GM23338 (cell line): ENCODE data around the gene COBL. TPM values are rescaled to one million over a fixed set of nuclear protein-coding genes. Genes with fewer than 3 reads are reported as not detected.
A peak's percentile ranks its signal among the peaks of the same experiment; 100 is the strongest.

Experiments
- ATAC-seq: fragments of 200-7000 bp; cut with Tn5 transposase; 3 replicates; pipeline ENCODE4 v1.9.1; 2020
- DNase-seq: peaks from one replicate; pipeline ENCODE4 v3.0.0-alpha.2; 2015; ENCODE audit warnings: low spot score
- H2AFZ ChIP-seq: fragments of 200-600 bp; sonication (generic); 2 replicates; pipeline ENCODE4 v1.8.0; 2016; ENCODE audit warnings: antibody characterized with exemption, mild to moderate bottlenecking, moderate library complexity
- H3F3A ChIP-seq: fragments of 200-600 bp; sonication (generic); replicated peaks from 2 replicates; pipeline ENCODE4 v1.8.0; 2017; ENCODE audit warnings: antibody characterized with exemption, mixed run types, low read depth
- H3K27ac ChIP-seq: fragments of 200-600 bp; sonication (generic); 2 replicates; pipeline ENCODE4 v1.6.1; 2016; ENCODE audit warnings: low read depth
- H3K27me3 ChIP-seq: fragments of 200-600 bp; sonication (generic); 2 replicates; pipeline ENCODE4 v1.8.0; 2016; ENCODE audit warnings: mild to moderate bottlenecking, mixed run types, moderate library complexity; ENCODE audit not compliant: insufficient read depth
- H3K36me3 ChIP-seq: fragments of 200-600 bp; sonication (generic); 2 replicates; pipeline ENCODE4 v1.8.0; 2016; ENCODE audit warnings: mild to moderate bottlenecking; ENCODE audit not compliant: insufficient read depth
- H3K4me1 ChIP-seq: fragments of 200-600 bp; sonication (generic); 2 replicates; pipeline ENCODE4 v1.8.0; 2016; ENCODE audit warnings: mild to moderate bottlenecking, moderate library complexity; ENCODE audit not compliant: insufficient read depth
- H3K4me2 ChIP-seq: fragments of 200-600 bp; sonication (generic); 2 replicates; pipeline ENCODE4 v1.7.1; 2017; ENCODE audit warnings: mixed run types
- H3K4me3 ChIP-seq: fragments of 200-600 bp; sonication (generic); 2 replicates; pipeline ENCODE4 v1.6.1; 2016; ENCODE audit warnings: mixed run types
- H3K79me2 ChIP-seq: fragments of 200-600 bp; sonication (generic); replicated peaks from 2 replicates; pipeline ENCODE4 v1.8.0; 2017; ENCODE audit warnings: mild to moderate bottlenecking; ENCODE audit not compliant: insufficient read depth
- H3K9me2 ChIP-seq: fragments of 200-600 bp; sonication (generic); 2 replicates; pipeline ENCODE4 v1.8.0; 2017; ENCODE audit not compliant: insufficient read depth
- H4K20me1 ChIP-seq: fragments of 200-600 bp; sonication (generic); replicated peaks from 2 replicates; pipeline ENCODE4 v1.8.0; 2017; ENCODE audit warnings: mild to moderate bottlenecking; ENCODE audit not compliant: insufficient read depth
- H3K27ac Mint-ChIP-seq: 2 replicates; pipeline ENCODE4 v1.8.0; 2020; ENCODE audit warnings: inconsistent platforms, mild to moderate bottlenecking, moderate library complexity, mixed read lengths
- H3K27me3 Mint-ChIP-seq: 3 replicates; pipeline ENCODE4 v1.8.0; 2022; ENCODE audit warnings: low read depth, mild to moderate bottlenecking, moderate library complexity, mixed read lengths, inconsistent platforms; ENCODE audit not compliant: insufficient read depth, poor library complexity
- H3K36me3 Mint-ChIP-seq: 3 replicates; pipeline ENCODE4 v1.8.0; 2021; ENCODE audit warnings: low read depth, mild to moderate bottlenecking, inconsistent platforms, moderate library complexity, mixed read lengths
- H3K4me1 Mint-ChIP-seq: 3 replicates; pipeline ENCODE4 v1.8.0; 2020; ENCODE audit warnings: mild to moderate bottlenecking, inconsistent platforms, mixed read lengths
- H3K4me3 Mint-ChIP-seq: 3 replicates; pipeline ENCODE4 v1.8.0; 2021; ENCODE audit warnings: moderate library complexity, mild to moderate bottlenecking, inconsistent platforms, mixed read lengths
- H3K9me3 Mint-ChIP-seq: 3 replicates; pipeline ENCODE4 v1.8.0; 2020; ENCODE audit warnings: moderate library complexity, mild to moderate bottlenecking, inconsistent platforms, mixed read lengths
- CREB1 ChIP-seq: fragments of 250-450 bp; sonication (Bioruptor Pico); IDR thresholded peaks from 2 replicates; pipeline ENCODE4 v1.5.0; 2020; ENCODE audit warnings: low read depth, mild to moderate bottlenecking, moderate library complexity
- EZH2 ChIP-seq: fragments of 200-600 bp; sonication (generic); IDR thresholded peaks from one replicate; pipeline ENCODE4 v1.8.0; 2017; ENCODE audit warnings: antibody characterized with exemption, mild to moderate bottlenecking, low read depth; ENCODE audit not compliant: unreplicated experiment
- EZH2phosphoT487 ChIP-seq: fragments of 200-600 bp; sonication (generic); IDR thresholded peaks from one replicate; pipeline ENCODE4 v1.8.1; 2018; ENCODE audit warnings: antibody characterized with exemption; ENCODE audit not compliant: unreplicated experiment
- JUNB ChIP-seq: IDR thresholded peaks from one replicate; pipeline ENCODE4 v1.6.1; 2016; ENCODE audit warnings: antibody characterized with exemption; ENCODE audit not compliant: unreplicated experiment
- POLR2AphosphoS5 ChIP-seq: IDR thresholded peaks from 2 replicates; pipeline ENCODE4 v1.6.1; 2016; ENCODE audit warnings: antibody characterized with exemption, low read depth
- REST ChIP-seq: IDR thresholded peaks from one replicate; pipeline ENCODE4 v1.6.1; 2018; ENCODE audit warnings: antibody characterized with exemption; ENCODE audit not compliant: unreplicated experiment
- STAT1 ChIP-seq: IDR thresholded peaks from one replicate; pipeline ENCODE4 v1.6.1; 2016; ENCODE audit warnings: antibody characterized with exemption; ENCODE audit not compliant: unreplicated experiment
- ZNF331 ChIP-seq: fragments of 250-450 bp; sonication (Bioruptor Pico); IDR thresholded peaks from 2 replicates; pipeline ENCODE4 v1.5.0; 2020; ENCODE audit warnings: low read depth, mild to moderate bottlenecking, moderate library complexity
- ZNF462 ChIP-seq: fragments of 250-450 bp; sonication (Bioruptor Pico); IDR thresholded peaks from 2 replicates; pipeline ENCODE4 v1.5.0; 2020; ENCODE audit warnings: mild to moderate bottlenecking, moderate library complexity
- polyA plus RNA-seq: library from polyadenylated mRNA; unstranded; fragments of >200 nt; fragmentation: Nextera tagmentation; extraction: Ambion mirVana; gene quantifications from 2 replicates; pipeline ENCODE4 v1.2.1, GENCODE V29; 2016
- total RNA-seq: library from RNA; depleted of rRNA; stranded (reverse); fragments of >200 nt; shearing (Covaris generic); gene quantifications from 2 replicates; pipeline ENCODE4 v1.2.3, GENCODE V29; 2014

The COBL gene
- total and polyA plus RNA-seq, 2 experiments from 2014 or later = 18.3 to 51.9 TPM

GRCh38 chr7:51034521-51035264 is 281.9 kb downstream of the COBL start (continued):
- TF ChIP-seq REST (no peak), EZH2 (no peak)

GRCh38 chr7:51033727-51034520 is 282.7 kb downstream of the COBL start:
- peaks cover 10% of the 10 kb centered on the region for H3K36me3 Mint-ChIP-seq
- Histone ChIP-seq H3K27me3 (no peaks in the 10 kb centered on the region), H3K4me1 (peaks cover 15% of the 10 kb centered on the region), H3K27ac (peak overlapping the region; percentile 63; the same call in 1 of the 2 replicates), H3F3A (0 out of 2 replicates have a peak, but pooled peaks cover 4% of the 10 kb centered on the region), H3K4me2 (no peak overlapping the region), H3K4me3 (no peak overlapping the region), H3K36me3 (no peaks in the 10 kb centered on the region), H4K20me1 (no peaks in the 10 kb centered on the region), H3K79me2 (no peaks in the 10 kb centered on the region), H2AFZ (no peak overlapping the region), H3K9me2 (no peaks in the 10 kb centered on the region)
- peaks cover 25% of the 10 kb centered on the region for H3K4me1 Mint-ChIP-seq
- no peak overlapping the region for H3K4me3 Mint-ChIP-seq
- peaks cover 5% of the 10 kb centered on the region for H3K27me3 Mint-ChIP-seq
- peak; percentile 38 for ATAC-seq
- 0 out of 3 replicates have a peak, but pooled peaks cover 3% of the 10 kb centered on the region for H3K9me3 Mint-ChIP-seq
- peak overlapping the region; percentile 68 for H3K27ac Mint-ChIP-seq
- no peak for DNase-seq
- no peak for TF ChIP-seq ZNF331
- TF ChIP-seq EZH2 = no peak
- no peak for TF ChIP-seq CREB1
- no peak for TF ChIP-seq JUNB
- TF ChIP-seq POLR2AphosphoS5 = no peak
- TF ChIP-seq EZH2phosphoT487 = no peak
- no peak for TF ChIP-seq STAT1
- no peak for TF ChIP-seq REST
- TF ChIP-seq ZNF462 (CRISPR knock-in tag) = no peak
